Heart left ventricle (tissue), 16 donors: ENCODE data around the gene TSPAN12. TPM values are rescaled to one million over a fixed set of nuclear protein-coding genes. Genes with fewer than 3 reads are reported as not detected.

Experiments used
- ATAC-seq, 4 donors: fragments of 200-7000 bp; cut with Tn5 transposase; one replicate each; pipeline ENCODE4 v1.9.1; 2020 to 2022; ENCODE audit warnings: moderate library complexity in 4 of 4, mild to moderate bottlenecking in 3 of 4, moderate number of reproducible peaks in 1 of 4
- DNase-seq, 5 donors: peaks; one replicate each; pipeline ENCODE4 v3.0.0-alpha.2; 2020
- H3K27ac ChIP-seq, 12 donors: fragments of 200-600 bp; sonication (generic) in 4 of 12; one replicate each; pipeline versions ENCODE4 v1.5.0 to v1.8.0; 2016 to 2022; ENCODE audit warnings: mild to moderate bottlenecking in 2 of 12
- H3K27me3 ChIP-seq, 9 donors: fragments of 200-600 bp; sonication (generic) in 2 of 9; one replicate each; pipeline versions ENCODE4 v1.5.1 to v1.8.0; 2016 to 2022; ENCODE audit warnings: mild to moderate bottlenecking in 3 of 9
- H3K36me3 ChIP-seq, 9 donors: fragments of 200-600 bp; sonication (generic) in 2 of 9; one replicate each; pipeline versions ENCODE4 v1.5.0 to v1.8.0; 2018 to 2022; ENCODE audit warnings: mild to moderate bottlenecking in 2 of 9
- H3K4me1 ChIP-seq, 12 donors: fragments of 200-600 bp; sonication (generic) in 4 of 12; one replicate each; pipeline versions ENCODE4 v1.5.0 to v1.8.0; 2016 to 2022; ENCODE audit warnings: mild to moderate bottlenecking in 3 of 12
- H3K4me3 ChIP-seq, 12 donors: fragments of 200-600 bp; sonication (generic) in 4 of 12; one replicate each; pipeline versions ENCODE4 v1.5.0 to v1.8.0; 2017 to 2022; ENCODE audit warnings: mild to moderate bottlenecking in 9 of 12, moderate library complexity in 4 of 12
- H3K9me3 ChIP-seq, 12 donors: fragments of 200-600 bp; sonication (generic) in 4 of 12; one replicate each; pipeline versions ENCODE4 v1.5.0 to v1.8.0; 2016 to 2022; ENCODE audit warnings: mild to moderate bottlenecking in 1 of 12
- CTCF ChIP-seq, 12 donors: fragments of 200-600 bp; sonication (generic) in 4 of 12; IDR thresholded peaks; one replicate each; pipeline versions ENCODE4 v1.5.0 to v1.8.0; 2018 to 2022; ENCODE audit warnings: antibody characterized with exemption in 12 of 12, mild to moderate bottlenecking in 5 of 12
- POLR2A ChIP-seq, 2 donors: fragments of 450-650 bp; IDR thresholded peaks; one replicate each; pipeline ENCODE4 v1.6.1; 2017; ENCODE audit warnings: antibody characterized with exemption in 2 of 2, mild to moderate bottlenecking in 2 of 2, moderate library complexity in 2 of 2
- WGBS, 4 donors: extraction: QIAGEN DNeasy Blood & Tissue Kit in 2 of 4; methylation state at CpG; one replicate each; pipeline versions ENCODE4 v1.1.5 to v1.1.7; 2013 to 2018; 5-methylcytosine and 5-hydroxymethylcytosine counted together
- intact Hi-C, 10 donors: fragments of 100-400 bp; cut with DNase I; formaldehyde crosslinking; loops; one replicate each; pipeline versions ENCODE4 v1.11.1 to v1.14.2; 2022
- polyA plus RNA-seq, 2 donors: library from polyadenylated mRNA; stranded (reverse); fragments of 200-250 nt; gene quantifications; one replicate each; pipeline ENCODE4 v1.2.3, GENCODE V29; 2013
- total RNA-seq, 9 donors: library from RNA; depleted of rRNA in 2 of 9; stranded (reverse); fragments of >200 nt in 2 of 9; fragmentation: NEBNext Ultra II Directional in 3 of 9; extraction: Animal tissue kit (Norgen Biotek cat#: 25700) in 3 of 9; gene quantifications; one replicate each; pipeline versions ENCODE4 v1.1.0 to v1.2.4, GENCODE V29; 2016 to 2023
- donor health status: ischemic (EF 13 %, LVEDD 7.1; RV severe dilation, severe dysfunction).
- donor health status: healthy with polysubstance abuse.
- donor health status: DM: no; HTN: yes; CAD: no.
- donor health status: DM: no; HTN: no; CAD: no.
- donor health status: ischemic (EF 25% LVEDD 6.9; RV normal size, moderate dysfunction).
- donor health status: ischemic (EF 25% LVEDD 5.7; RV mildly dilated, moderate dysfunction).
- donor health status: healthy.
- donor health status: DM: yes; HTN: yes; CAD: no.
- donor health status: ischemic (EF 35%, LVEDD 5.7; RV mildly dilated, moderate dysfunction).
- donor health status: nonischemic (EF 11% LVEDD 7.7; RV severe dilation, severe dysfunction).
- donor health status: DM: yes; HTN: yes; CAD: no.
- donor health status: PGD.
- donor health status: ischemic (EF 29% LVEDD 5.4; RV normal size, mild dysfunction).
- donor health status: nonischemic (EF 23%, LVEDD 6.1; RV moderate dilation, normal function).

TSPAN12 gene
- total and polyA plus RNA-seq, 11 donors: 24.2 to 85.0 (median 54.7) TPM

GRCh38 chr7:120856621-120857352, 1.2 kb downstream of the TSPAN12 start:
- H3K27me3 ChIP-seq: peaks cover 0 to 20% (median 0%) of the 10 kb centered on the region in 9 donors
- H3K4me3 ChIP-seq: peak overlapping the region; percentile 68 to 90 (median 76)
- peak overlapping the region; percentile 81 to 98 (median 94) for H3K27ac ChIP-seq
- DNase-seq: peak; percentile 44 to 66 (median 57)
- peaks cover 0 to 18% (median 7%) of the 10 kb centered on the region in 12 donors for H3K4me1 ChIP-seq
- peaks cover 0 to 2% (median 0%) of the 10 kb centered on the region in 9 donors for H3K36me3 ChIP-seq
- H3K9me3 ChIP-seq: no peaks in the 10 kb centered on the region
- WGBS, 4 donors: 1 to 7% (median 2%) methylated on average over 27 to 39 of the region's 39 CpGs
- peak; percentile 37 to 68 (median 66) for ATAC-seq
- TF ChIP-seq CTCF (IDR thresholded peaks at IDR 0.05) (no peak), POLR2A (IDR thresholded peaks at IDR 0.05) (no peak)
- intact Hi-C loops: loop anchor here (2.0 to 10.0 kb wide), 10 partner anchors 48 to 231 kb away; partner anchors contain the start of gene ING3 (in 2 of the 10)

GRCh38 chr7:120856198-120856597, 1.7 kb downstream of the TSPAN12 start:
- 36 to 50% (median 47%) methylated on average over 5 of the region's 5 CpGs for WGBS, 4 donors
- TF ChIP-seq POLR2A (IDR thresholded peaks at IDR 0.05) (no peak), CTCF (IDR thresholded peaks at IDR 0.05) (no peak)

GRCh38 chr7:120852700-120853099, 5.2 kb downstream of the TSPAN12 start:
- Histone ChIP-seq H3K27ac (no peak overlapping the region), H3K4me3 (no peak overlapping the region), H3K27me3 (peaks cover 0 to 14% (median 0%) of the 10 kb centered on the region in 9 donors), H3K36me3 (peaks cover 0 to 2% (median 0%) of the 10 kb centered on the region in 9 donors), H3K9me3 (no peaks in the 10 kb centered on the region), H3K4me1 (peaks cover 0 to 19% (median 10%) of the 10 kb centered on the region in 12 donors)
- intact Hi-C loops: loop anchor here in 2 of 10 donors (10.0 kb wide), 2 partner anchors 92 to 222 kb away; no protein-coding TSS in a partner anchor
- no peak for ATAC-seq
- no peak for TF ChIP-seq POLR2A (IDR thresholded peaks at IDR 0.05)
- TF ChIP-seq CTCF (IDR thresholded peaks at IDR 0.05): no peak
- no peak for DNase-seq

More at GRCh38 chr7:120856198-120856597, 1.7 kb downstream of the TSPAN12 start:
- no peaks in the 10 kb centered on the region for H3K9me3 ChIP-seq
- intact Hi-C loops: loop anchor here (2.0 to 10.0 kb wide), 10 partner anchors 47 to 231 kb away; partner anchors contain the start of gene ING3 (in 2 of the 10)
- H3K27me3 ChIP-seq: peaks cover 0 to 20% (median 0%) of the 10 kb centered on the region in 9 donors
- peak overlapping the region in 11 of 12 donors; percentile 65 to 98 (median 95) for H3K27ac ChIP-seq
- DNase-seq (no peak), ATAC-seq (no peak)
- H3K4me3 ChIP-seq: peak overlapping the region; percentile 68 to 90 (median 76)
- H3K36me3 ChIP-seq: peaks cover 0 to 2% (median 0%) of the 10 kb centered on the region in 9 donors
- peaks cover 0 to 18% (median 7%) of the 10 kb centered on the region in 12 donors for H3K4me1 ChIP-seq

- Histone ChIP-seq H3K27me3 (no peaks in the 10 kb centered on the region), H3K36me3 (peaks cover 0 to 22% (median 0%) of the 10 kb centered on the region in 9 donors), H3K27ac (no peak overlapping the region), H3K9me3 (no peaks in the 10 kb centered on the region), H3K4me1 (peaks cover 0 to 38% (median 21%) of the 10 kb centered on the region in 12 donors), H3K4me3 (no peak overlapping the region)
- TF ChIP-seq CTCF (IDR thresholded peaks at IDR 0.05) (no peak), POLR2A (IDR thresholded peaks at IDR 0.05) (no peak)
- intact Hi-C loops: no loop called here
- WGBS, 4 donors: 69 to 77% (median 74%) methylated on average over 2 of the region's 2 CpGs
- no peak for DNase-seq
- peak in 1 of 4 donors; percentile 21 for ATAC-seq
Observed at GRCh38 chr7:120843109-120843508, 14.8 kb downstream of the TSPAN12 start.
